Neural crest cell (in vitro differentiated cells): ENCODE data around the gene CAMK1. TPM values are rescaled to one million over a fixed set of nuclear protein-coding genes. Genes with fewer than 3 reads are reported as not detected.
A peak's percentile ranks its signal among the peaks of the same experiment; 100 is the strongest.

ENCODE experiments used
- DNase-seq: peaks from one replicate; pipeline ENCODE4 v3.0.0; 2021; ENCODE audit warnings: low read depth, mixed read lengths, low spot score
- H3K27ac Mint-ChIP-seq: one replicate; pipeline ENCODE4 v1.8.0; 2021; ENCODE audit warnings: mild to moderate bottlenecking, mixed read lengths; ENCODE audit not compliant: unreplicated experiment
- H3K27me3 Mint-ChIP-seq: 2 replicates; pipeline ENCODE4 v1.8.0; 2021; ENCODE audit warnings: low read depth, mild to moderate bottlenecking, mixed read lengths
- H3K36me3 Mint-ChIP-seq: 2 replicates; pipeline ENCODE4 v1.8.0; 2021; ENCODE audit warnings: low read depth, mild to moderate bottlenecking, mixed read lengths
- H3K4me1 Mint-ChIP-seq: 2 replicates; pipeline ENCODE4 v1.8.0; 2021; ENCODE audit warnings: mixed read lengths
- H3K4me3 Mint-ChIP-seq: one replicate; pipeline ENCODE4 v1.8.0; 2021; ENCODE audit warnings: mild to moderate bottlenecking, mixed read lengths
- H3K9me3 Mint-ChIP-seq: 2 replicates; pipeline ENCODE4 v1.8.0; 2021; ENCODE audit warnings: mixed read lengths
- CTCF ChIP-seq: fragments of 200-600 bp; sonication (generic); conservative IDR thresholded peaks from 2 replicates; pipeline ENCODE4 v1.5.0; 2021; ENCODE audit warnings: antibody characterized with exemption, mild to moderate bottlenecking
- total RNA-seq: library from RNA; stranded (reverse); gene quantifications from 2 replicates; pipeline ENCODE4 v1.2.1, GENCODE V29; 2021

Gene CAMK1
- total RNA-seq, 1 donor from 2014 or later: 22.5 TPM

- no peak for TF ChIP-seq CTCF
- peaks cover 22% of the 10 kb centered on the region for H3K36me3 Mint-ChIP-seq
- H3K4me1 Mint-ChIP-seq: no peaks in the 10 kb centered on the region
- H3K4me3 Mint-ChIP-seq: no peak overlapping the region
- no peaks in the 10 kb centered on the region for H3K27me3 Mint-ChIP-seq
- H3K27ac Mint-ChIP-seq: no peak overlapping the region
- no peaks in the 10 kb centered on the region for H3K9me3 Mint-ChIP-seq
- DNase-seq: no peak
These were observed 16.5 kb upstream of the CAMK1 start for GRCh38 chr3:9786209-9786739.

GRCh38 chr3:9785602-9786001 is 15.9 kb upstream of the CAMK1 start:
- no peaks in the 10 kb centered on the region for H3K27me3 Mint-ChIP-seq
- no peaks in the 10 kb centered on the region for H3K9me3 Mint-ChIP-seq
- no peaks in the 10 kb centered on the region for H3K4me1 Mint-ChIP-seq
- H3K27ac Mint-ChIP-seq: no peak overlapping the region
- no peak for TF ChIP-seq CTCF
- DNase-seq: no peak
- H3K4me3 Mint-ChIP-seq: no peak overlapping the region
- H3K36me3 Mint-ChIP-seq: peaks cover 22% of the 10 kb centered on the region

GRCh38 chr3:9784965-9785364 is 15.2 kb upstream of the CAMK1 start:
- H3K9me3 Mint-ChIP-seq: no peaks in the 10 kb centered on the region
- no peaks in the 10 kb centered on the region for H3K4me1 Mint-ChIP-seq
- H3K27ac Mint-ChIP-seq: no peak overlapping the region
- H3K36me3 Mint-ChIP-seq: peaks cover 22% of the 10 kb centered on the region
- no peak for DNase-seq
- no peak for TF ChIP-seq CTCF
- no peaks in the 10 kb centered on the region for H3K27me3 Mint-ChIP-seq
- H3K4me3 Mint-ChIP-seq: no peak overlapping the region

- no peak overlapping the region for H3K27ac Mint-ChIP-seq
- H3K4me1 Mint-ChIP-seq: no peaks in the 10 kb centered on the region
- DNase-seq: no peak
- H3K4me3 Mint-ChIP-seq: no peak overlapping the region
- no peaks in the 10 kb centered on the region for H3K9me3 Mint-ChIP-seq
- peaks cover 18% of the 10 kb centered on the region for H3K36me3 Mint-ChIP-seq
- no peaks in the 10 kb centered on the region for H3K27me3 Mint-ChIP-seq
- no peak for TF ChIP-seq CTCF
These were observed 14.2 kb upstream of the CAMK1 start for GRCh38 chr3:9783954-9784353.

GRCh38 chr3:9782770-9783169 is 13.0 kb upstream of the CAMK1 start:
- no peaks in the 10 kb centered on the region for H3K27me3 Mint-ChIP-seq
- DNase-seq: no peak
- no peak overlapping the region for H3K4me3 Mint-ChIP-seq
- peak; percentile 24 for TF ChIP-seq CTCF
- H3K36me3 Mint-ChIP-seq: peaks cover 16% of the 10 kb centered on the region
- no peaks in the 10 kb centered on the region for H3K4me1 Mint-ChIP-seq
- no peak overlapping the region for H3K27ac Mint-ChIP-seq
- no peaks in the 10 kb centered on the region for H3K9me3 Mint-ChIP-seq
